GM19463 (cell line): ENCODE results near the gene TASP1.
"Not testable (repeated sequence)": the region's sequence is repeated elsewhere in the genome, so short reads cannot be mapped to it uniquely, and the experiment has no call there.

Experiments used
- ATAC-seq: cut with Tn5 transposase; IDR thresholded peaks from one replicate; pipeline ENCODE4 v1.9.1; 2021; ENCODE audit warnings: mild to moderate bottlenecking, moderate library complexity; ENCODE audit not compliant: unreplicated experiment

Gene TASP1

GRCh38 chr20:13650474-13650873, 11.7 kb upstream of the TASP1 start:
- no peak for ATAC-seq

GRCh38 chr20:13648291-13649228, 9.8 kb upstream of the TASP1 start:
- ATAC-seq: no peak

GRCh38 chr20:13644010-13644409, 5.3 kb upstream of the TASP1 start:
- no peak for ATAC-seq

- ATAC-seq: no peak
These were observed 392 bp upstream of the TASP1 start for GRCh38 chr20:13639150-13639497.

- no peak for ATAC-seq
These were observed 603 bp downstream of the TASP1 start for GRCh38 chr20:13638162-13638495.

GRCh38 chr20:13632431-13632830, 6.3 kb downstream of the TASP1 start:
- ATAC-seq: no peak

GRCh38 chr20:13627525-13627924, 11.2 kb downstream of the TASP1 start:
- not testable (repeated sequence) for ATAC-seq

- ATAC-seq: no peak
These were observed 12.0 kb downstream of the TASP1 start for GRCh38 chr20:13626724-13627123.

GRCh38 chr20:13625304-13625979, 13.3 kb downstream of the TASP1 start:
- ATAC-seq: no peak

GRCh38 chr20:13619415-13619814, 19.3 kb downstream of the TASP1 start:
- not testable (repeated sequence) for ATAC-seq

- ATAC-seq: not testable (repeated sequence)
These were observed 20.3 kb downstream of the TASP1 start for GRCh38 chr20:13618456-13618855.

- ATAC-seq: not testable (repeated sequence)
These were observed 21.1 kb downstream of the TASP1 start for GRCh38 chr20:13617585-13617984.

- not testable (repeated sequence) for ATAC-seq
These were observed 22.0 kb downstream of the TASP1 start for GRCh38 chr20:13616713-13617112.

- no peak for ATAC-seq
These were observed 24.8 kb downstream of the TASP1 start for GRCh38 chr20:13613917-13614316.

GRCh38 chr20:13611611-13612125, 27.1 kb downstream of the TASP1 start:
- no peak for ATAC-seq

- no peak for ATAC-seq
These were observed 28.5 kb downstream of the TASP1 start for GRCh38 chr20:13610184-13610583.

- no peak for ATAC-seq
These were observed 30.7 kb downstream of the TASP1 start for GRCh38 chr20:13608066-13608465.

GRCh38 chr20:13593423-13593822, 45.3 kb downstream of the TASP1 start:
- not testable (repeated sequence) for ATAC-seq

GRCh38 chr20:13588049-13588448, 50.7 kb downstream of the TASP1 start:
- no peak for ATAC-seq

- ATAC-seq: no peak
These were observed 51.4 kb downstream of the TASP1 start for GRCh38 chr20:13587370-13587769.

- ATAC-seq: no peak
These were observed 52.6 kb downstream of the TASP1 start for GRCh38 chr20:13586133-13586532.

GRCh38 chr20:13581451-13581850, 57.3 kb downstream of the TASP1 start:
- ATAC-seq: no peak
